Uterus (tissue), 4 donors: ENCODE measurements around the gene AGFG2. TPM values are rescaled to one million over a fixed set of nuclear protein-coding genes. Genes with fewer than 3 reads are reported as not detected.

Experiments used
- DNase-seq, 2 donors: peaks; one replicate each; pipeline ENCODE4 v3.0.0-alpha.2; 2019 to 2020
- H3K27ac ChIP-seq, 2 donors: fragments of 200-600 bp; sonication (generic); 1 replicate in 1 of 2; 2 replicates in 1 of 2; pipeline ENCODE4 v1.5.1; 2016 to 2018
- H3K27me3 ChIP-seq, 2 donors: fragments of 200-600 bp; sonication (generic); one replicate each; pipeline ENCODE4 v1.5.1; 2018 to 2019; ENCODE audit warnings: control low read depth in 1 of 2
- H3K36me3 ChIP-seq, 2 donors: fragments of 200-600 bp; sonication (generic); one replicate each; pipeline ENCODE4 v1.5.1; 2019; ENCODE audit warnings: control low read depth in 1 of 2
- H3K4me1 ChIP-seq, 2 donors: fragments of 200-600 bp; sonication (generic); one replicate each; pipeline ENCODE4 v1.5.1; 2018 to 2019; ENCODE audit warnings: control low read depth in 1 of 2
- H3K4me3 ChIP-seq, 2 donors: fragments of 200-600 bp; sonication (generic); 1 replicate in 1 of 2; 2 replicates in 1 of 2; pipeline ENCODE4 v1.5.1; 2018 to 2019; ENCODE audit warnings: mild to moderate bottlenecking in 1 of 2
- H3K9me3 ChIP-seq, 2 donors: fragments of 200-600 bp; sonication (generic); one replicate each; pipeline ENCODE4 v1.5.1; 2019; ENCODE audit warnings: control low read depth in 1 of 2
- CTCF ChIP-seq, 4 experiments: fragments of 200-600 bp in 2 of 4; fragments of 450-650 bp in 2 of 4; sonication (generic) in 2 of 4; IDR thresholded peaks; one replicate each; pipeline ENCODE4 v1.5.1; 2016 to 2019; ENCODE audit warnings: antibody characterized with exemption in 4 of 4, mild to moderate bottlenecking in 2 of 4, moderate library complexity in 1 of 4
- POLR2A ChIP-seq, 2 donors: fragments of 450-650 bp; IDR thresholded peaks; one replicate each; pipeline ENCODE4 v1.6.1; 2016; ENCODE audit warnings: antibody characterized with exemption in 2 of 2, mild to moderate bottlenecking in 1 of 2, moderate library complexity in 1 of 2
- intact Hi-C: fragments of 100-400 bp; cut with DNase I; formaldehyde crosslinking; loops from one replicate; pipeline ENCODE4 v1.15.1; 2023; ENCODE audit warnings: low total_unique reads
- total RNA-seq, 4 donors: library from RNA; depleted of rRNA in 3 of 4; stranded (reverse); fragments of >200 nt in 3 of 4; gene quantifications; one replicate each; pipeline versions ENCODE4 v1.1.0 to v1.2.4, GENCODE V29; 2014 to 2023
- donor health status: DM: yes; HTN: yes; CAD: no.

Gene AGFG2
- total RNA-seq, 4 donors from 2014 or later, result 6.8 to 64.4 (median 20.4) TPM

- intact Hi-C loops, result no loop called here
- Histone ChIP-seq H3K4me3 (no peak overlapping the region), H3K9me3 (no peaks in the 10 kb centered on the region), H3K4me1 (peaks cover 0 to 11% of the 10 kb centered on the region in 2 donors), H3K27me3 (no peaks in the 10 kb centered on the region), H3K36me3 (no peaks in the 10 kb centered on the region), H3K27ac (no peak overlapping the region)
- DNase-seq, result no peak
- no peak for TF ChIP-seq POLR2A (IDR thresholded peaks at IDR 0.05)
- TF ChIP-seq CTCF (IDR thresholded peaks at IDR 0.05), result no peak
Measured at GRCh38 chr7:100600730-100601038, 61.7 kb downstream of the AGFG2 start.

- Histone ChIP-seq H3K4me3 (peak overlapping the region; percentile 53 to 79), H3K4me1 (peaks cover 0 to 11% of the 10 kb centered on the region in 2 donors), H3K36me3 (no peaks in the 10 kb centered on the region), H3K9me3 (no peaks in the 10 kb centered on the region), H3K27ac (peak overlapping the region; percentile 83 to 94), H3K27me3 (no peaks in the 10 kb centered on the region)
- intact Hi-C loops, result no loop called here
- DNase-seq, result peak; percentile 91 to 92
- TF ChIP-seq CTCF (IDR thresholded peaks at IDR 0.05) (no peak), POLR2A (IDR thresholded peaks at IDR 0.05) (no peak)
Measured at GRCh38 chr7:100602889-100603725, 64.1 kb downstream of the AGFG2 start.

- Histone ChIP-seq H3K36me3 (no peaks in the 10 kb centered on the region), H3K4me3 (peak overlapping the region; percentile 53 to 79), H3K9me3 (no peaks in the 10 kb centered on the region), H3K27me3 (no peaks in the 10 kb centered on the region), H3K4me1 (peaks cover 0 to 11% of the 10 kb centered on the region in 2 donors), H3K27ac (peak overlapping the region; percentile 83 to 94)
- intact Hi-C loops, result no loop called here
- TF ChIP-seq CTCF (IDR thresholded peaks at IDR 0.05) (no peak), POLR2A (IDR thresholded peaks at IDR 0.05) (no peak)
- no peak for DNase-seq
Measured at GRCh38 chr7:100603726-100604027, 64.7 kb downstream of the AGFG2 start.

- Histone ChIP-seq H3K4me3 (peak overlapping the region; percentile 53 to 79), H3K36me3 (no peaks in the 10 kb centered on the region), H3K9me3 (no peaks in the 10 kb centered on the region), H3K27me3 (no peaks in the 10 kb centered on the region), H3K4me1 (peaks cover 0 to 11% of the 10 kb centered on the region in 2 donors), H3K27ac (peak overlapping the region; percentile 83 to 94)
- intact Hi-C loops, result no loop called here
- TF ChIP-seq POLR2A (IDR thresholded peaks at IDR 0.05), result peak; percentile 30 to 75
- TF ChIP-seq CTCF (IDR thresholded peaks at IDR 0.05), result peak; percentile 30 to 58 (median 46)
- DNase-seq, result peak; percentile 82 to 85
Measured at GRCh38 chr7:100604028-100604975, 65.3 kb downstream of the AGFG2 start.
